Transverse colon (tissue), 4 donors: ENCODE results near the gene GPER1.

Experiments
- CTCF ChIP-seq, 5 experiments: fragments of 200-600 bp in 3 of 5; fragments of 450-650 bp in 2 of 5; sonication (generic) in 3 of 5; IDR thresholded peaks; 1 replicate in 2 of 5; 2 replicates in 3 of 5; pipeline ENCODE4 v1.5.1; 2016 to 2017; ENCODE audit warnings: antibody characterized with exemption in 5 of 5, inconsistent platforms in 3 of 5, mild to moderate bottlenecking in 2 of 5, moderate library complexity in 1 of 5
- POLR2AphosphoS5 ChIP-seq, 3 donors: sonication (generic); formaldehyde crosslinking; IDR thresholded peaks; one replicate each; pipeline ENCODE4 v1.6.1; 2016; ENCODE audit warnings: antibody characterized with exemption in 3 of 3

GRCh38 chr7:1056785-1057410, 31.0 kb upstream of the GPER1 start:
- TF ChIP-seq CTCF (IDR thresholded peaks at IDR 0.05), result no peak
- no peak for TF ChIP-seq POLR2AphosphoS5 (IDR thresholded peaks at IDR 0.05)
